Measurements from ENCODE around the gene PHACTR3.

- no peak for TF ChIP-seq CTCF (IDR thresholded peaks at IDR 0.05; ENCODE audit: insufficient read depth, low read depth, low read length)
- no peak for TF ChIP-seq EZH2 (IDR thresholded peaks at IDR 0.05; ENCODE audit: insufficient read depth, low read length)
These were observed 188.0 kb downstream of the PHACTR3 start for GRCh38 chr20:59792300-59792699.

All from astrocyte (in vitro differentiated cells and primary cell).